Left colon (tissue), 2 donors: ENCODE measurements around the gene TMEM135. TPM values are rescaled to one million over a fixed set of nuclear protein-coding genes. Genes with fewer than 3 reads are reported as not detected.
"Not testable (repeated sequence)": the region's sequence is repeated elsewhere in the genome, so short reads cannot be mapped to it uniquely, and the experiment has no call there.

Experiments used
- ATAC-seq: fragments of 200-7000 bp; cut with Tn5 transposase; one replicate; pipeline ENCODE4 v1.9.1; 2020; ENCODE audit warnings: mild to moderate bottlenecking, moderate library complexity
- DNase-seq, 2 donors: peaks; one replicate each; pipeline ENCODE4 v3.0.0-alpha.2; 2020
- intact Hi-C, 2 donors: fragments of 100-400 bp; cut with DNase I in 1 of 2; cut with micrococcal nuclease in 1 of 2; formaldehyde crosslinking; loops; one replicate each; pipeline versions ENCODE4 v1.11.2 to v1.14.0; 2022; cut with DNase I, micrococcal nuclease
- total RNA-seq, 2 donors: library from RNA; stranded (reverse); fragmentation: NEBNext Ultra II Directional; extraction: Animal tissue kit (Norgen Biotek cat#: 25700); gene quantifications; one replicate each; pipeline ENCODE4 v1.2.1, GENCODE V29; 2021
- donor health status: DM: no; HTN: no; CAD: no.
- donor health status: DM: yes; HTN: yes; CAD: no.

TMEM135 gene
- total RNA-seq, 2 donors from 2014 or later: 37.2 to 38.8 TPM

- DNase-seq (no peak), ATAC-seq (no peak)
- intact Hi-C loops: no loop called here
Observed at GRCh38 chr11:87176044-87176443, 138.3 kb downstream of the TMEM135 start.

GRCh38 chr11:87179621-87180020 is 141.9 kb downstream of the TMEM135 start:
- no peak for ATAC-seq
- intact Hi-C loops: no loop called here
- no peak for DNase-seq

DNA sequence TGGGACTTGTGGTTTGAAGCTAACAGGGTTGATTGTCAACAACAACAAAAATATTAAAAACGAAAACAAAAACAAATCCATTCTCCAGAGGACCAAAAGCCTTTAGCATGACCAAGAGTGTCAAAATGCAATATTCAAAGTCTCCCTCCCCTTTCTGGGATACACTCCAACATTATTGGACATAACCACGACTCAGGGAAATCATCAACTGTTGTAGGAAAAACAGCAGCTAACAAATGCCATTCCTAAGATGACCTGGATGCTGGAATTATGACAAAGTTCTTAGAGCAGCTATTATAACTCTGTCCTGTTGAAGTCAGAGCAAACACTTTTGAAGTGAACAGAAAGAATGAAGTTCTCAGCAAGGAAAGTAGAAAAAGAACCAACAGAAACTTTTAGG is 143.0 kb downstream of the TMEM135 start:
- DNase-seq: no peak
- intact Hi-C loops: no loop called here
- ATAC-seq: no peak

DNA sequence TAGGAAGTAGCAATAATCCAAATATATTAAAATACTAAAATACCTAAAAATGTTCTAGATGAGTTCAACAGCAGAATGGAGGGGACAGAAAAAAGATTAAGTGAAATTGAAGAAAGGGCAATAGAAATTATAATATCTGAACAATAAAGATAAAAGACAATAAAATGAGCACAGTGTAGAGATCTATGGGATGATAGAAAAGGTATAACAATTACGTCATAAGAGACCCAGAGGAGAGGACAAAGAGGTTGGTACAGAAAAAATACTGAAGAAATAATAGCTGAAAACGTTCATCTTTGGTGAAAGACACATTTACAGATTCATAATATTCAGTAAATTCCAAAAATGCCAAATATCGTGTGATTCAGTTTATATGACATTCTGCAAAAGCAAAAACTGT is 143.4 kb downstream of the TMEM135 start:
- ATAC-seq (no peak), DNase-seq (no peak)
- intact Hi-C loops: no loop called here

- intact Hi-C loops: no loop called here
- DNase-seq (no peak), ATAC-seq (no peak)
Observed at GRCh38 chr11:87185228-87185627, 147.5 kb downstream of the TMEM135 start.

GRCh38 chr11:87187076-87187475 is 149.3 kb downstream of the TMEM135 start:
- ATAC-seq (no peak), DNase-seq (no peak)
- intact Hi-C loops: no loop called here

- intact Hi-C loops: no loop called here
- ATAC-seq: no peak
- DNase-seq: no peak
Observed at GRCh38 chr11:87187930-87188329, 150.2 kb downstream of the TMEM135 start.

DNA sequence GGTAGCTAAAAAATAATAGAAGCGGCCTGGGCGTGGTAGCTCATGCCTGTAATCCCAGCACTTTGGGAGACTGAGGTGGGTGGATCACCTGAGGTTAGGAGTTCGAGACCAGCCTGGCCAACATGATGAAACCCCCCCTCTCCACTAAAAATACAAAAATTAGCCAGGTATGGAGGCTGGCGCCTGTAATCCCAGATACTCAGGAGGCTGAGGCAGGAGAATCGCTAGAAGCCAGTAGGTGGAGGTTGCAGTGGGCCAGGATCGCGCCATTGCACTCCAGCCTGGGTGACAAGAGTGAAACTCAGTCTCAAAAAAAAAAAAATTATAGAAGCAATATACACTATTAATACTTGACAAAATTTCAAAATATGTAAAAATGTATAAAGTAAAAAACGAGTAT is 150.7 kb downstream of the TMEM135 start:
- ATAC-seq, intact Hi-C loops, DNase-seq: not testable (repeated sequence)

DNA sequence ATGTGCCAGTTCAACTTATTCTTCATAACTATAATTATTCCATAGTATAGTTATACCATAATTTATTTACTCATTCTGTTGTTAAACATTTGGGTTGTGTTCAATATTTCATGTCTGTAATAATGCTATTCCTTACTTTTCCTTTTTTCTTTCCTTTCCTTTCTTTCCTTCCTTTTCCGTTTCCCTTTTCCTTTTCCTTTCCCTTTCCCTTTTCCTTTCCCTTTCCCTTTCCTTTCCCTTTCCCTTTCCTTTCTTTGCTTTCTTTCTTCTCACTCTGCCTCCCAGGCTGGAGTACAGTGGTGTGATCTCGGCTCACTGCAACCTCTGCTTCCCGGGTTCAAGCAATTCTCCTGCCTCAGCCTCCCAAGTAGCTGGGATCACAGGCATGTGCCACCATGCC is 151.2 kb downstream of the TMEM135 start:
- ATAC-seq, intact Hi-C loops, DNase-seq: not testable (repeated sequence)

DNA sequence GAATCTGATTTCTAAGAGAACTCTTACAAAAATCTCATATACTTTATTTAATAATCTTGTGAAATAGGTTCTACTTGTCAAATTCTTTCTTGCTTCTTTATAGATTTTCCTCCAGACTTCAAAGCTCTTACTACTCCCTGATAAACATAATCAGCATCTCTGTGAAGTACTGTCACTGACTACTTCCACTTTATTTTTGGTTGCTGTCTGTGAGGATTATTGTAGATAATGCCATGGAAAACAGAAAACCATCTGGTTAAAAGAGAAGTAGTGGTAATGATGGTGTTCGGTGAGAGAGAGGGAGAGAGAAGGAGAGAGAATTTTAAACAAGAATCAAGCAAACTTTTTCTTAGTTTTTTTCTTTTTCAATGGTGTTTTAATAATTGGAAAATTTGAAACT is 152.3 kb downstream of the TMEM135 start:
- no peak for DNase-seq
- intact Hi-C loops: no loop called here
- no peak for ATAC-seq

- DNase-seq (no peak), ATAC-seq (no peak)
- intact Hi-C loops: no loop called here
Observed at GRCh38 chr11:87193756-87194470, 156.2 kb downstream of the TMEM135 start.

DNA sequence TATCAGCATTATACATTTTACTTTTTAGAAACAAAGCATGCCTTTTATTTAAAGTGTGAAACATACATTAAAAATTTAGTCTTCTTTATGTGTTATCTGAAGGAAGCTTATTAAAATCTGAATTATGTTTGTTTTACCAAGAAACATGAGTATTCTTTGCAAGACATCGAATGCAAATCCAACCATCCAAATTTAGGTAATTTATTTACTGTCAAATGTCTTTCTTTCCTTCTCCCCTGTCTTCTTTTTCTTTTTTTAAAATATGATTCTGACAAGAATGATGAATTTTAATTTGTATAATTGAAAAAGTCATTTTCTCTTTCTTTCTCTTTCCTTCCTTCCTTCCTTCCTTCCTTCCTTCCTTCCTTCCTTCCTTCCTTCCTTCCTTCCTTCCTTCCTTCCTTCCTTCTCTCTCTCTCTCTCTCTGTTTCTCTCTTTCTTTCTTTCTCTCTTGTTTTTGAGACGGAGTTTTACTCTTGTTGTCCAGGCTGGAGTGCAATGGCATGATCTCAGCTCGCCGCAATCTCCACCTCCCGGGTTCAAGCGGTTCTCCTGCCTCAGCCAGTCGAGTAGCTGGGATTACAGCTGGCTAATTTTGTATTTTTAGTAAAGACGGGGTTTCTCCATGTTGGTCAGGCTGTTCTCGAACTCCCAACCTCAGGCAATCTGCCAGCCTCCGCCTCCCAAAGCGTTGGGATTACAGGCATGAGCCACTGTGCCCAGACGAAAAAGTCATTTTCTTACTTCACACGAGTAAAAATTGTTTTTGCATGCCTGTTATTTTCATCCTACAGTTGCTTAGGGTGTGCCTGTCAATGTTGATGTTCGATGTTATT is 157.5 kb downstream of the TMEM135 start:
- intact Hi-C loops: no loop called here
- ATAC-seq: no peak
- no peak for DNase-seq

DNA sequence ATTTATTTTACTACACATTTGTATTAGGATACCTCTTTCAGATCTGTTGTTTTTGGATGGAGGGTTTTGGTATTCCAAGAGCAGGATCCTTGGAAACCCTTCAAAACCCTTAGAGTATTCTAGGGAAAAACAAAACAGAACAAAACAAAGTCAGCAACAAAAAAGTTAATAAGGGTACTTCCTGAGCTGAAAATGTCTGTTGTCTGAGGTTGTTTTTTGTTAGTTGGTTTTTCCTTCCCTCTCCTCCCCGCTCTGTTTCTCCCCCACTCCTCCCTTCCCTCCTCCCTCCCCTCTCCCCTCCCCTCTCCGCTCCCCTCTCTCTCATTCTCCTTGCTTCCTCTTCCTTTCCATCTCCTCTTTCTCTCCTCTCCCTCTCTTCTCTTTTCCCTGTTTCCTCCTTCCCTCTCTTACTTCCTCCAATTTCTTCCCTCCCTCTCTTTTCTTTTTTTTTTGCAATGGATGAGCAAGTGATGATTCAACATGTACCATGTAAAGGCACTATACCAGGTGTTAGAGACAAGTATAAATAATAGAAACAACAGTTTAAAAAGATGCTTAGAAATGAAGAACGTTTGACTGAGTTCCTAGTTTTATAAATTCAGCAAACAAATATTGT is 160.6 kb downstream of the TMEM135 start:
- ATAC-seq (no peak), DNase-seq (no peak)
- intact Hi-C loops: no loop called here

DNA sequence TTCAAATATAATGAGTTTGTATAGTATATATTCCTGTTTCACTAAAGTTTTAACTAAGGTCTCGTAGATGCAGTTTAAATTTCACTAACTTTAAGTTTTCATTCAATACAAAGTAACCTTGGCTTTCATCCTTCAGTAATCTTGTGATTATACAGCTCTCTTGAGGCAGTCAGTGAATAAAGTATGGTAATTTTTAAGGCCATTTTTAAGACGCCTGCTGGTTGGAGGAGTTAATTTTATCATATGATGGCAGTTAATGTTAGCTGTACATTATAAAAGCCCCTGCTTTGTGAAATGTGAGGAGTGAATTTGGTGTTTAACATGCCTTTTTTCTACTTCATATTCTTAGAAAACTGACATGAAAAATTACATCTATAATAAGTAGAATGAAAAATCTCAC is 163.6 kb downstream of the TMEM135 start:
- DNase-seq: no peak
- intact Hi-C loops: no loop called here
- ATAC-seq: no peak

- ATAC-seq: no peak
- intact Hi-C loops: no loop called here
- no peak for DNase-seq
Observed at GRCh38 chr11:87203907-87204602, 166.3 kb downstream of the TMEM135 start.

GRCh38 chr11:87212891-87213290 is 175.2 kb downstream of the TMEM135 start:
- no peak for ATAC-seq
- intact Hi-C loops: no loop called here
- no peak for DNase-seq

GRCh38 chr11:87213444-87213843 is 175.7 kb downstream of the TMEM135 start:
- intact Hi-C loops: no loop called here
- ATAC-seq: no peak
- DNase-seq: no peak

DNA sequence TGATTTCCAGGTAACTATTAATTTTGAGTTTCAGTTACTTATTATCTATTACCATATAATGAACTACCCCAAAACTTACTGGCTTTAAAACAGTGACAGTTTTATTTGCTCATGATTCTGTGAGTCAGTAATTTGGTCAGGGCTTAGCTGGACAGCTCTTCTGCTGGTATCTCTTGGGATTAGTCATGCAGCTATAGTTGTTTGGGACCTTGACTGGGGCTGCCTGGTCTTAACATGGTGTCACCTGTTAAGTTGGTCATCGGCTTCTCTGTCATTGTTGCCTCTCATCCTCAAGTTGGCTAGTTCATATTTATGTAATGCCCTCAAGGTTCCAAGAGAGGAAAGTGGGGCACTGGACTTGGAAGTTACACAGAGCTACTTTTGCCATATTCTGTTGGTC is 177.5 kb downstream of the TMEM135 start:
- intact Hi-C loops: no loop called here
- no peak for ATAC-seq
- DNase-seq: no peak

DNA sequence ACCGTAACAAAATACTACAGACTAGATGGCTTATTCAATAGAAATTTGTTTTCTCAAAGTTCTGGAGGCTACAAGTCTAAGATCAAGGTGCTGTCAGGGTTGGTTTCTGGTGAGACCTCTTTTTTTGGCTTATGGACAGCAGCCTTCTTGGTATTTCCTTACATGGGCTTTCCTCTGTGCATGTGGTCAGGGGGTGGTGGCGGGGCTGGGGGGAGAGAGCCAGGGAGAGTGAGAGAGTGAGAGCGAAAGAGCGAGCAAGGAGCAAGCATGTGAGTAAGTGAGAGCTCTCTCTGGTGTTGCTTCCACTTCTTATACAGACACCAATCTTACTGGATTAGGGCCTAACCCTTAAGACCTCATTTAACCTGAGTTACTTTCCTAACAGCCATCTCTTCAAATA is 181.5 kb downstream of the TMEM135 start:
- intact Hi-C loops: no loop called here
- ATAC-seq: no peak
- no peak for DNase-seq
